CD14-positive monocyte (primary cell): ENCODE results near the gene CAMK1D. TPM values are rescaled to one million over a fixed set of nuclear protein-coding genes. Genes with fewer than 3 reads are reported as not detected.

Experiments used
- DNase-seq, 3 donors: peaks; one replicate each; pipeline ENCODE4 v3.0.0-alpha.2; 2011 to 2022
- H2AFZ ChIP-seq: 2 replicates; pipeline ENCODE4 v1.6.0; 2012; ENCODE audit warnings: mild to moderate bottlenecking, low read depth, low read length, inconsistent platforms; ENCODE audit not compliant: insufficient read depth, poor library complexity, severe bottlenecking
- H3K27ac ChIP-seq, 2 donors: 1 replicate in 1 of 2; 2 replicates in 1 of 2; pipeline ENCODE4 v1.5.1; 2012 to 2013; ENCODE audit warnings: low read length in 2 of 2, control low read depth in 1 of 2, inconsistent platforms in 1 of 2, low read depth in 1 of 2, mild to moderate bottlenecking in 1 of 2
- H3K27me3 ChIP-seq, 2 donors: one replicate each; pipeline versions ENCODE4 v1.6.0 to v1.6.1; 2011 to 2013; ENCODE audit warnings: low read length in 2 of 2; ENCODE audit not compliant: control insufficient read depth in 2 of 2, insufficient read depth in 2 of 2
- H3K36me3 ChIP-seq, 2 donors: replicated peaks in 1 of 2; 1 replicate in 1 of 2; 2 replicates in 1 of 2; pipeline versions ENCODE4 v1.5.1 to v1.6.1; 2012 to 2013; ENCODE audit warnings: low read length in 2 of 2, control low read depth in 1 of 2, inconsistent platforms in 1 of 2, mild to moderate bottlenecking in 1 of 2; ENCODE audit not compliant: insufficient read depth in 2 of 2, control insufficient read depth in 1 of 2
- H3K4me1 ChIP-seq, 2 donors: 1 replicate in 1 of 2; 2 replicates in 1 of 2; pipeline versions ENCODE4 v1.5.1 to v1.6.1; 2012 to 2013; ENCODE audit warnings: low read length in 2 of 2, control low read depth in 1 of 2, inconsistent platforms in 1 of 2, mild to moderate bottlenecking in 1 of 2, moderate library complexity in 1 of 2; ENCODE audit not compliant: insufficient read depth in 2 of 2, control insufficient read depth in 1 of 2
- H3K4me2 ChIP-seq: replicated peaks from 2 replicates; pipeline ENCODE3; 2012; ENCODE audit warnings: low read length, moderate library complexity, mild to moderate bottlenecking; ENCODE audit not compliant: poor library complexity, severe bottlenecking; ENCODE audit errors: extremely low read depth
- H3K4me3 ChIP-seq, 3 experiments: fragments of 200-600 bp in 1 of 3; sonication (generic) in 1 of 3; replicated peaks in 1 of 3; 1 replicate in 2 of 3; 2 replicates in 1 of 3; pipeline ENCODE4 v1.5.1; 2011 to 2013; ENCODE audit warnings: low read length in 3 of 3, mild to moderate bottlenecking in 3 of 3, control low read depth in 2 of 3, low read depth in 2 of 3, inconsistent platforms in 1 of 3, moderate library complexity in 1 of 3
- H3K79me2 ChIP-seq: 2 replicates; pipeline ENCODE4 v1.6.0; 2012; ENCODE audit warnings: mild to moderate bottlenecking, control low read depth, inconsistent platforms, low read length, moderate library complexity; ENCODE audit not compliant: insufficient read depth
- H3K9ac ChIP-seq: 2 replicates; pipeline ENCODE4 v1.6.0; 2017; ENCODE audit warnings: low read length, mild to moderate bottlenecking; ENCODE audit not compliant: insufficient read depth, poor library complexity, severe bottlenecking
- H3K9me3 ChIP-seq, 2 donors: replicated peaks in 1 of 2; 1 replicate in 1 of 2; 2 replicates in 1 of 2; pipeline versions ENCODE4 v1.5.1 to v1.6.1; 2012 to 2013; ENCODE audit warnings: low read length in 2 of 2, control low read depth in 1 of 2; ENCODE audit not compliant: control insufficient read depth in 1 of 2, insufficient read depth in 1 of 2
- H4K20me1 ChIP-seq: 2 replicates; pipeline ENCODE4 v1.6.0; 2012; ENCODE audit warnings: mild to moderate bottlenecking, low read length, control low read depth, moderate library complexity; ENCODE audit not compliant: insufficient read depth
- H3K27ac Mint-ChIP-seq, 7 donors: one replicate each; pipeline ENCODE4 v1.8.0; 2020; ENCODE audit warnings: mild to moderate bottlenecking in 7 of 7, mixed read lengths in 7 of 7, moderate library complexity in 6 of 7, inconsistent platforms in 2 of 7
- H3K27me3 Mint-ChIP-seq, 3 donors: one replicate each; pipeline ENCODE4 v1.8.0; 2021 to 2022; ENCODE audit warnings: low read depth in 3 of 3, mild to moderate bottlenecking in 3 of 3, mixed read lengths in 3 of 3, moderate library complexity in 3 of 3, inconsistent platforms in 1 of 3
- H3K36me3 Mint-ChIP-seq, 2 donors: one replicate each; pipeline ENCODE4 v1.8.0; 2020; ENCODE audit warnings: mixed read lengths in 2 of 2, inconsistent platforms in 1 of 2, mild to moderate bottlenecking in 1 of 2
- H3K4me1 Mint-ChIP-seq: one replicate; pipeline ENCODE4 v1.8.0; 2020; ENCODE audit warnings: mild to moderate bottlenecking, mixed read lengths
- H3K4me3 Mint-ChIP-seq, 2 donors: one replicate each; pipeline ENCODE4 v1.8.0; 2020; ENCODE audit warnings: mild to moderate bottlenecking in 2 of 2, mixed read lengths in 2 of 2, moderate library complexity in 1 of 2
- H3K9me3 Mint-ChIP-seq, 7 donors: one replicate each; pipeline ENCODE4 v1.8.0; 2020 to 2022; ENCODE audit warnings: mixed read lengths in 7 of 7, mild to moderate bottlenecking in 6 of 7, moderate library complexity in 6 of 7, inconsistent platforms in 2 of 7
- CTCF ChIP-seq: fragments of 200-600 bp; IDR thresholded peaks from one replicate; pipeline ENCODE4 v1.8.0; 2022; ENCODE audit warnings: antibody characterized with exemption, mild to moderate bottlenecking
- WGBS: methylation state at CpG from one replicate; pipeline ENCODE4 v1.1.5; 2013; ENCODE audit warnings: missing lambda C conversion rate; ENCODE audit not compliant: insufficient coverage; 5-methylcytosine and 5-hydroxymethylcytosine counted together
- intact Hi-C, 2 donors: fragments of 100-400 bp; cut with micrococcal nuclease; formaldehyde crosslinking; loops; one replicate each; pipeline versions ENCODE4 v1.15.0 to v1.15.1; 2023
- polyA plus RNA-seq, 3 donors: library from polyadenylated mRNA; depleted of rRNA in 1 of 3; unstranded in 2 of 3; stranded (reverse) in 1 of 3; fragments of 300-500 nt in 2 of 3; fragments of >200 nt in 1 of 3; fragmentation: Illumina TruSeq in 2 of 3; gene quantifications; 1 replicate in 2 of 3; 2 replicates in 1 of 3; pipeline ENCODE4 v1.2.3, GENCODE V29; 2012 to 2021

Gene CAMK1D
- polyA plus RNA-seq, 3 donors = 6.7 to 11.8 (median 7.1) TPM

DNA sequence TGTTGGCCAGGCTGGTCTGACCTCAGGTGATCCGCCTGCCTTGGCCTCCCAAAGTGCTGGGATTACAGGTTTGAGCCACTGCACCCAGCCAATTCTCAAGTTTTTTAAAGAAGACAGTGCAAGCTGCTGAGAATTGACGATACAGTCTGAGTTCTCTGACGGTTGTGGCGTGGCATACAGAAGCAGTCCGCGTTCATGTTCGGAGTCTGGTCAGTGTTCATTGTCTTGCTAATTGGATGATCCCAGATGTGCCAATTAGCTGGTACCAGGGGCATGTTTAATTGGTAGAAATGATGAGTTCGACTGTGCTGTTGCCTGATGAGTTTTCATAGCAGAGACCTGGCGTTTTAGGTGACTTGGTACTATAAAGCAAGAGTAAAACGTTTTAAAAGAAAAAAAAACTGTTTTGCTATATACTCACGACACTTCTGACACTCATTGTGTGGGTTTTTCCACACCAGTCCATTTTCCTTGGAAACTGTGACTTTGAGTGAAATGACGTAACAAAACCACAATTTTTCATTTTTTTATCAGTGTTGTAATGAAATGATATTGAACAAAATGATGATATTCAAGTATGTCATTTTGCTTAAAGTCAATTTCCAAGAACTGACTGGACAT is 32.3 kb downstream of the CAMK1D start:
- no peak for TF ChIP-seq CTCF
- no peak overlapping the region for H3K9ac ChIP-seq
- H3K9me3 Mint-ChIP-seq = peaks cover 0 to 8% (median 3%) of the 10 kb centered on the region in 7 donors
- 97% methylated on average over 8 of the region's 12 CpGs for WGBS
- H2AFZ ChIP-seq = no peak overlapping the region
- DNase-seq = no peak
- H3K79me2 ChIP-seq = no peaks in the 10 kb centered on the region
- no peaks in the 10 kb centered on the region for H3K9me3 ChIP-seq
- no peak overlapping the region for H3K4me3 ChIP-seq
- peaks cover 0 to 6% (median 3%) of the 10 kb centered on the region in 3 donors for H3K27me3 Mint-ChIP-seq
- H3K4me1 ChIP-seq = no peaks in the 10 kb centered on the region
- H3K36me3 ChIP-seq = no peaks in the 10 kb centered on the region
- no peaks in the 10 kb centered on the region for H3K27me3 ChIP-seq
- H3K4me1 Mint-ChIP-seq = no peaks in the 10 kb centered on the region
- H3K4me2 ChIP-seq = no peak overlapping the region
- H3K4me3 Mint-ChIP-seq = no peak overlapping the region
- H4K20me1 ChIP-seq = peaks cover 69% of the 10 kb centered on the region
- H3K27ac ChIP-seq = no peak overlapping the region
- H3K36me3 Mint-ChIP-seq = no peaks in the 10 kb centered on the region
- intact Hi-C loops = no loop called here
- no peak overlapping the region for H3K27ac Mint-ChIP-seq

- H3K27me3 Mint-ChIP-seq = peaks cover 0 to 6% (median 3%) of the 10 kb centered on the region in 3 donors
- Histone ChIP-seq H4K20me1 (peaks cover 64% of the 10 kb centered on the region), H3K27ac (no peak overlapping the region), H3K9ac (no peak overlapping the region), H3K4me3 (no peak overlapping the region), H3K36me3 (no peaks in the 10 kb centered on the region), H3K9me3 (no peaks in the 10 kb centered on the region), H3K79me2 (no peaks in the 10 kb centered on the region), H3K4me2 (no peak overlapping the region), H2AFZ (no peak overlapping the region), H3K27me3 (no peaks in the 10 kb centered on the region), H3K4me1 (no peaks in the 10 kb centered on the region)
- no peak overlapping the region for H3K27ac Mint-ChIP-seq
- TF ChIP-seq CTCF = no peak
- peaks cover 0 to 8% (median 3%) of the 10 kb centered on the region in 7 donors for H3K9me3 Mint-ChIP-seq
- no peaks in the 10 kb centered on the region for H3K4me1 Mint-ChIP-seq
- no CpG with 5 or more reads among the region's 1 CpG for WGBS
- H3K4me3 Mint-ChIP-seq = no peak overlapping the region
- no peaks in the 10 kb centered on the region for H3K36me3 Mint-ChIP-seq
- intact Hi-C loops = no loop called here
- DNase-seq = no peak
These were observed 32.8 kb downstream of the CAMK1D start for GRCh38 chr10:12382157-12382548.
